GM18858 (cell line): Measurements from ENCODE around the gene EPN2.
"Not testable (repeated sequence)": the region's sequence is repeated elsewhere in the genome, so short reads cannot be mapped to it uniquely, and the experiment has no call there.

Experiments used
- ATAC-seq: cut with Tn5 transposase; IDR thresholded peaks from one replicate; pipeline ENCODE4 v1.9.1; 2021; ENCODE audit not compliant: unreplicated experiment

EPN2 gene

DNA sequence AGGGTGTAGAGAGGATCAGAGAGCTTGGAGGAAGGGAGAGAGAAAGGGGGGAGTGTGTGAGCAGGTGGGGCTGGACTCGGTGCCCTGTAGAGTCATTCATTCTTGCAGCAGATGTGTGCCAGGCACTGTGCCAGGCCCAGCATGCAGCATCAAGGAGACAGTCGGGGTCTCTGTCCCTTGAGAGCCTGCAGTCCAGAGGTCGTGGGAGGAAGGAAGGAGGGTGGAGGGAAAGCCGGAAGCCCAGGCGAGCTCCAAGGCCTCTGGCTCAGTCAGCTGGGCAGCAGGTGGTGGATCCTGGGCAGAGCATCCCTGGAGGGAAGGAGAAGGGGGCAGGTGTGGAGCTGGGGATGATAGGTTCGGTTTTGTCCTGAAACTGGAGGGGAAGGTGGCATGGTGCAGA lies 27.5 kb downstream of the EPN2 start:
- no peak for ATAC-seq

DNA sequence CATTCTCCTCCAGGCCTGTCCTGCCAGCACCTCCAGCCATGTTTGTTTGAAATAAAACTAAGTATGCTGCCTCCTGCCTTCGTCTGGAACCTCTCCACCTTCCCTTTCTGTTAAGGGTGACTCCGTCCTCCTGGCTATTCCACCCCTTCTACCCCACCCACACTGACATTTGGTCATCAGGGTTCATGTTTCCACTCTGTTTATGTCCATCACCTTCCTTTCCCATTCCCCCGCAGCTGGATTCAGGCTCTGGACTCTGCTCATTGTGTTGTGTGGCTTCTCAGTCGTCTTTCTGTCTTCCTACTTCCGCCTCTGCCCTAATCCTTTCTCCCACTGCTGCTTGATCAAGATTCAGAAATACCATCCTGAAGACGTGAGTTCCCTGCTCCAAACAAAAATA lies 28.6 kb downstream of the EPN2 start:
- ATAC-seq: no peak

DNA sequence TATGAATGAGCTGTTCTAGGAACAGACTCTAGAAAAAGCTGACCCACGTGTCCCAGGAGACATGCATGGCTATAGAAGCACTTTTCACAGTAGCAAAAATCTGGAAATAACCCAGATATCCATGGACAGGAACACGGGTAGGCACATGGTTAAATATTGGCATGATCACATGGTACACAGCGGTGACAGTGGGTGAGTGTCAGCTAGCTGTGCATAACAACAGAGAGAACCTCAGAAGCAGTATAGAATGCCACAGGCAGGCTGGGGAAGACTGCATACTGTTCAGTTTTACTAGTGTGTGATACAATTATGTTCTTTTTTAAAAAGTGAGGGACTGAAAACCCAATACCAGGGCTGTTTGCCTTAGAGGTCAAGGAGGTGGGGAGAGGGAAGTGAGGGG lies 31.4 kb downstream of the EPN2 start:
- no peak for ATAC-seq

DNA sequence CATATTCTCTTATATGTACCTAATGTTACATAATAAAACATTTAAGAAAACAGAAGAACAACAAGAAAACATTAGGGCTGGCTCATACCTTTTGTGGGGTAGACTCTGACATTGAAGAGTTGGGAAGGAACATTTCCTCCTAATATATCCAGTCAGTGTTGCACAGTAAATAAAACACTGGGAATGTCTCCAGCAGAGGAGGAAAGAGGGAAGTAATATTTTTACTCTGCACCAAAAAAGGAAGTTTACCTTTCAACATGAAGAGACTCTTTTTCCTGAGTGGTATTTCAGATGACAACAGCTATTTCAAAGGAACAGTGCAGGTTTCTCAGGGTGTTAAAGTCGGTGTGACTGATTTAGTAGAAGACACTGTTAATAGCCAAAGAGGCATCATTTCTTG lies 31.9 kb downstream of the EPN2 start:
- no peak for ATAC-seq

DNA sequence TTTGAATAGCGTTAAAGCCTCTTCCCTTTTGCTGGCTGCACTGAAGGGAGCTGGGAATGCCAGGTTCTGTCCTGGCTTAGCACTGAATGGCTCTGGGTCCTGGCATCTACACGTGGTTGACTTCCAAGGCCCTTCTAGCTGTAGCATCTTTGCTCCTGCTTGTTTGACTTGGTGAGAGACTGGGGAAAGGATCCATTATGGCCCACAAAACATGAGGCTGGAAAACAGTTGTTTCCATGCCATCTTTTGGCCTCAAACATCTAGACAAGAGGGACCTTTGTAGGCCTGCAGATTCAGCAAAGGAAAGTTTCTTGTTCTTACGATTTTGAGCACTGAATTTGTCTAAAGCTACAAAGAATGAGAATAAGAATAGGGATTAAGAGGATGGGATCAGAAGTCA lies 32.5 kb downstream of the EPN2 start:
- no peak for ATAC-seq

DNA sequence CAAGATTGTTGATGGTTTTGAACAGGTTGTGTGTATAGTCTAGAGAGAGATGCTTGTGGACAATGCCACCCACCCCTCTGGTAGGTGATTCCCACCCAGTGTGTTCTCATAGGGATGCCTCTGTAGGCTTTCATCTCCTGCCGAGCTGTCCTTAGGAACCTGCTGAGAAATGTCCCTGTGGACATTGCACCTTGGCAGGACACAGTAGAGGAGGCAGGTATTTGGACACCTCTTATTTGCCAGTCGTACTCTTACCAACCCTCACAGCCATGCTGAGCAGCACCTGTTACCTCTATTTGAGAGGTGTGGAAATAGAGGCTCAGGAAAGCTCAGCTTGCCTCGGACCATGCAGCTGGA lies 33.2 kb downstream of the EPN2 start:
- ATAC-seq: no peak

DNA sequence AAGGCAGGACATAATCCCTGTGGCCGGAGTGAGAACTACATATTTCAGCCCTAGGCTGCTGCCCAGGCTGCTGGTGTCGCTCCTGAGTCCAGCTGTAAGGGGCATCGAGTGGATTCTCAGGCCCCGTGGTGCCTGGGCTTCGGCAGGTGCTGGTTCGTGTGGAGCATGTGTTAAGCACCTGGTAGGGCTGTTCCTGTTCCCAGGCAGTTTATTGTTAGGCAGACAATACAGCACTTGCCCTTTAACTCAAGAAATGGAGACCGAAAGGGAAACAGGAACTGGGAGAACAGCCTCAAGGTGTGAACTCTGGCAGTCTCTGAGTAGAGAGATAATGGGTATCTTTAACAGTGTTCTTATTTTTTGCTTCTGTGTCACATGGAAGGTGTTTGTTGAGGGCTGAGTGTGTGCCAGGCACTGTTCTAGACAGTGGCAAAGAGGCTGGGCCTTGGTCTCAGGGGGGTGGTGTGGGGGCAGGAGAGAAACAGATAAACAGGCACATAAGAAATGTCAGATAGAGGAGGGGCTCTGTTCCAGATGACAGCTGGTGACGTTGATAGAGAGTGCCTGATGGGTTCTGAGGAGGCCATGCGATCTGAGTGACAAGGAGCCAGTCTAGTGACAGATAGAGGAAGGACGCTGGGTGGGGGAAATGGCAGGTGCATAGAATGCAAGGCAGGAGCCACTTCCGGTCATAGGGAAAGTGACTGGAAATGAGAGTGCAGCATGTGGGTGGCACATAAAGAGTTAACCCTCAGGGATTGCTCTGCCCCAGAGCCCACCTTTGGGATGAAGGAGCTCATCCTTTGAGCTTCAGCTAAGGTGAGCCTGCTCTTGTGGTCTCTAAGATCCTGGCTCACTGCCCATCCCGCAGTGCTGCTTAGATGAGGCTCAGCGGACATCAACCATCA lies 33.8 kb downstream of the EPN2 start:
- no peak for ATAC-seq

DNA sequence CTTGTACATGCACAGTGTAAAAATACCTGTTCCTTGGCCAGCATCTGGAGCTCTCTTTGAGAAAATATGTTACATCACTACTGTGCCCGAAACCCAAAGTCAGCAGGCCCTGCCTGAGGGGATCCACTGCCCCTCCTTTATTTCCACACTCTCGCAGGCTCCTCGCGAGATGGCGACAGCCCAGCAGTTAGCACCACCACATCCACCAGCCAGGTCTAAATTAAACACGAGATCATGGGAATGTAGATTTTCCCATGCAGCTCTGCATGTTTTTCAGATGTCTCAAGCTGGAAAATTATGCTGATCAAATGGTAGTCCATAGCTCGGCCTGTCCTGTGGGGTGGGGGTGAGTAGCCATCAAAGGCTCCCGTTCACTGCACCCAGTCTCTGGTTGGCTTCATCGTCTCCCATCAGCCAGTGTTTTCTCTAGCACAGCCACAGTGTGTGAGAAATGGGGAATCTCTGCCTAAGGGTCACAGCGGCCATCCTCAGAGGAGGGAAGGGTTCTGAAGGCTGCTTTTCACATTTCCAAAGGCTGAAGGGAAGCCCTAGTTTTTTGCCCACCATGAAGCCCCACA lies 34.7 kb downstream of the EPN2 start:
- no peak for ATAC-seq

DNA sequence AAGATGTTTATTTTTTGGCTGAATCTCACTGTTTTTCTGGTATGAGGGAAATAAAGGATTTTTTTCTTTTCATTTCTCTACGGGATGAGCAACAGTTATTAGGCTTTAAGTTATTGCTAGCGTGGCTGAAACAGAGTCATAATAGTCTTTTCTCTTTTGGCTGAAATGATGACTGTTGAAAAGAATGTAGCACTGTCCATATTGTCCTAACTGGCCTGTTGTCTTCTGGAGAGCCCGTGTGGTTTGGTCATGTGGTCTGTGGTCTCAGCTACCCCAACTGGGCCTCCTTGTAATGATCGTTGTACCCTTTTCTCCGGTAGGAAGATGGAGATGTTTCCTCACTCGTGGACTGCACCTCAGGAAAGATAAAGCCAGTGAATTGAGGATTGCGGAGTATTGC lies 36.6 kb downstream of the EPN2 start:
- ATAC-seq: no peak

DNA sequence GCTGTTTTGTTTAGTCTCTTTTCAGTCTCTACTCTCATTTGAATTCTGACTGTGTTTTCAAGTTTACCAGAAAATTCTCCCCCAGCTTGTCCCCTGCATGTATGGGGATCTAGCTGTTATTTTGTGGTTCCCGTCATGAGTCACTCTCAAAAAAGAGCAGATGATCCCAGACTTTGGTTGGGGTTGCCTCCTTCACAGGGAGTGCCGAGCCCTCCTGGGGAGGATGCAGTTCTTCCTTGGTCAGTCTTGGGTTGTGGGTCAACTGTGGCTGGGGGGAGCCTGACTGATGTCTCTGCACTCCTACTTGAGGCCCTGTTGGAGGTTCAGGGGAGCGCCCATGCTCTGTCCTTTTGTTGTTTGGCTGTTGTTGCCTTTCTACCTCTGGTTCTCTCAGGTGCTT lies 37.7 kb downstream of the EPN2 start:
- no peak for ATAC-seq

DNA sequence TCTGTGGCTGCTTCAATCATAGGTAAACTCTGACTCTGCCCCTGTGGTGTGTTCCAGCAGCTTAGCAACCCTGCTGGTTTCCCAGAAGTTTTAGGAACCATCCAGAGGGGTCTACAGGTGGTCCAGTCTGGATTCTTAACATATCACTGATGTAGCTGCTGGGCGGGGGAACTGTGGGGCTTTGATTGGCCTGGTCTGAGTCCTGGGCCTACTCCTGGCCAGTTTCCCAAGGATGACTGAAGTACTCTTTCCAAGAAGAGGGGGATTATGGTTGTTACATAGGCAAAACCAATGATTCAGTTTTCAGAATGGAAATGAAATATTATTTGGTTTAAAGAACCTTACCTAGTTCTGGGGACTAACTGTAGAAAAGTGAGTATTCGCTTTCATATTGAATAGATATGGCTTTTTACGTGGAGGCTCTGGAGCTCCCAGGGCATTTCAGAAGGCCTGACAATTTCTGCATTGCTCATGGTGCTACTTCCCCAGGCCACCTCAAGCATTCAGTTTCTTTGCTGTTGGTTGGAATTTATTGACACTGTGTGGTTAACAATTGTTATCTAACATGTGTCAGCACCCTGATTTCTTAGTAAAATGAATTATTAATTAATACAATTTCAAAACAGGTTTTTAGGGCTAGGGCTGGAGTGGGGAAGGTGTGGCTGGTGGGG lies 38.4 kb downstream of the EPN2 start:
- no peak for ATAC-seq

DNA sequence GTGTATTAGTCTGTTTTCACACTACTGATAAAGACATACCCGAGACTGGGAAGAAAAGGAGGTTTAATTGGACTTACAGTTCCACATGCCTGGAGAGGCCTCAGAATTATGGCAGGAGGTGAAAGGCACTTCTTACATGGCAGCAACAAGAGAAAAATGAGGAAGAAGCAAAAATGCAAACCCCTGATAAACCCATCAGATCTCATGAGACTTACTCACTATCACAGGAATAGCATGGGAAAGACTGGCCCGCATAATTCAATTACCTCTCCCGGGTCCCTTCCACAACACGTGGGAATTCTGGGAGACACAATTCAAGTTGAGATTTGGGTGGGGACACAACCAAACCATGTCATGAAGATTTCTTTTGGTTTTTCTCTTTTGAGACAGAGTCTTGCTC lies 41.1 kb downstream of the EPN2 start:
- not testable (repeated sequence) for ATAC-seq

DNA sequence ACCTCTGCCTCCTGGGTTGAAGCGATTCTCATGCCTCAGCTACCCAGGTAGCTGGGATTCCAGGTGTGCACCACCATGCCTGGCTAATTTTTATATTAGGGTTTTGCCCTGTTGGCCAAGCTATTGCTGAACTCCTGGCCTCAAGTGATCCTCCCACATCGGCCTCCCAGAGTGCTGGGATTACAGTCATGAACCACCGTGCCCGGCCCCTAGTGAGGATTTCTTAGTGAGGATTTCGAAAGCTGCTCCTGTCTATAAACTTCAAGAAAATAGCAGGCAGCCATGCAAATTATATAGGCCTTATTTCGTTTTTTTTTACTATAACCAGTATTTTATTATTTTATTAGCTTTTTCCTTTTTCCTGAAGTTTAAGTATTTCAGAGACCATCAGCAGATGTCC lies 41.6 kb downstream of the EPN2 start:
- no peak for ATAC-seq

DNA sequence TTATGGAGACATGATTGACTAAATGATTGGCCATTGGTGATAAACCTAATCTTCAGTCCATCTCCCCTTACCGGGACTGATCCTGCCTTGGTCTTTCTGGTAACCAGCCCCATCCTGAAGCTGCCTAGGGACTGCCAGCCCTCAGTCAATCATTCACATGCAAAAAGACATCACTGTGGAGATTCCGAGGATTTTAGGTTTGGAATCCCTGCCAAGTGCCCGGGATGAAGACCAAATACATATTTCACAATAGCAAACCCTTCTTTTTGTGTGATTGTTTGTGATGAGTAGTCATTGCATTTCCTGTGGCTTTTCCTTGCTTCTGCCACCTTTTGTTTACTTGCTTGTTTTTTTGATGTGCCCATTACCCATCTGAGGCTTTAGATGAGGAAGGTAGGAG lies 44.0 kb downstream of the EPN2 start:
- ATAC-seq: no peak

DNA sequence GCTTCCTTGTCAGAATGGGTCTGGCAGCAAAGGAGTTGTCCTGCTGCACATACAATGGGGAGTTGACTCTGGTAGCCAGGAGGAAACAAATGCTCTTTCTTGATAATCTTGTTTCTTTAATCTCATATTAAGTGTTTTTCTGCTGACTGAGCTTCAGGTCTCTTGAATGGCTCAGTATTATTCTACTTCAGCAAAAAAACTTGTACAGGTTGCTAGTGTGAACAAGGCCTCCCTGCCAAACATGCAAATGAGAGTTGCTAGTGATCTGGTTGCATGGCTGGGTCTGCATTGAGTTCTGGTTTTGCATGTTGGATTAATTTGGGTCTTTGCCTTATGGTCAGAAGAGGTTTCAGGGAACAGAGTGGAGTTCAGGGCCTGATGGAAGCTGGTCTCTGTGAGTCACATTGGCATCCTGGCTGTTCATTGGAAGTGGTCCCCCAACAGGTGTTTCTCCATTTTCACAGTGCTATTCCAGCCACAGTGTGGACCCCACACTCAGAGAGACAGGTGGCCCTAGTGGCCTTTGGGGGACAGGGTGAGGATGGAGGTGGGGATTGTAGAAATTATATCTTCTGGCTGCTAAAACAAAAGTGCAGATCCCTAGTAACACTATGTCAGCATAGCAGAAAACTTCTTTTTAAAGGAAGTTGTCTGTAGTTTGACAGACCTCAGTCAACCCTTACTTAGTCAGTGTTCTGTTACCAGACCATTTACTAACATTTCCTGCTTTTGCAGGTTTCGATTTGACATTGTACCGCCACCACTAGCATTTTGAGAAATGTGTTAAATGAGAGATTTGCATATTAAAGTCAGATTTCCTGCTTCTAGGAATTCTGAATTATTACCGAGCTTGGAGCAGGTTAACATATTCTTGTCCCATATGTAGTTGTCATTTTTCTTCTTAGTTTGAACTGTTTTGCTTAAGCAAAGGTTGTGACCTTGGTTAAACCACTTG lies 47.1 kb downstream of the EPN2 start:
- no peak for ATAC-seq

DNA sequence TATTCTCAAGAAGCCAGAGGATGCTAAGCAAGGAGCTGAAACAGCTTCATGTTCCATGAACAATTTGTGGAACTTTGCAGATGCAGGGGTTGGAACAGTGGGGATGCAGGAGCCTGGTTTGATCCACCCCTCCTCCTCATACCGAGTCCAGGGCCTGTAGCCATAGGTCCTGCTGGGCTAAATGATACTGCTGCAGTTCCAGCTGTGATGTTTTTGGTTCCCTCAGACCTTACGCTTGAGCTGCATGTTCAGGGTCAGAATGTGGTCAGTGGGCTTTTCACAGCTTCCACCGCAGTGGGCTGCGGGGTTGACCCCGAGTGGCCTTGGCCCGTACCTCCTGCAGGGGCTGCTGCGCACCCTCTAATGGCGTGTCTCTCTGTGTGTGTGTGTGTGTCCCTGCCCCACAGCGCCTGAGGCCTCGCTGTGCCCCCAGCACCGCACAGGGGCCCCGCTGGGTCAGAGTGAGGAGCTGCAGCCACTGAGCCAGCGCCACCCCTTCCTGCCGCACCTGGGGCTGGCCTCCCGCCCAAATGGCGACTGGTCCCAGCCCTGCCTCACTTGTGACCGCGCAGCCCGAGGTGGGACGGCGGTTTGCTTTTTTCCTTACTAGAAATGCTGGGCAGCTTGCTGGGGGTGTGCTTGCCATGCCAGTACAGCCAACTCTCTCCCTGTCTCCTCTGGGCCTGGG lies 48.2 kb downstream of the EPN2 start:
- no peak for ATAC-seq

DNA sequence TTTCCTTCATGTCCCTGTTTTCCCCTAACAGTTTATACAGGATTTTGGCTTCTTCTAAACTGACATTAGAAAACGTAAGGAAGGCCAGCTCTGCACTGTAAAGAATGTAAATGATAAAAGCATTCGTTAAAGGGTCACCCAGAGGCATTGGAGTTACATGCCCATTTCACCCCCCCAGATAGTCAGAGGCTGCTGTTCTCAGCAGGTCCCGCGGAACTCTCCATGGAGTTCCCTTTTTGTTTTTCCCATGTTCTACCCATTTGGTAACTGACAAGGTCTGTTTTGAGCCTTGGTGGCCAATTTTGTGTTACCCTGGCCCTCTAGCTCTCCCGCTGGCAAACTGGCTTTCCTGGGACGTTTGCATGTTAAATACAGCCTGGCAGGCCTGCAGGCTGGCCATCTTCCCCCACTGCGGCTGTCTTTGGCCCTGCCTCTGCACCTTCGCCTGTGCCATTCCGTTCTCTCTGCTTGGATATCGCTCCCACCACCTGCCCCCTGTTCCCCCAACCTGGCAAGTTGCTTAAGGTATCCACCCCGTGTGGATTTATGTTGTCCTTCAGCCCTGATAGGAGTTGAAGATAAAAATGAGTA lies 49.7 kb downstream of the EPN2 start:
- no peak for ATAC-seq

DNA sequence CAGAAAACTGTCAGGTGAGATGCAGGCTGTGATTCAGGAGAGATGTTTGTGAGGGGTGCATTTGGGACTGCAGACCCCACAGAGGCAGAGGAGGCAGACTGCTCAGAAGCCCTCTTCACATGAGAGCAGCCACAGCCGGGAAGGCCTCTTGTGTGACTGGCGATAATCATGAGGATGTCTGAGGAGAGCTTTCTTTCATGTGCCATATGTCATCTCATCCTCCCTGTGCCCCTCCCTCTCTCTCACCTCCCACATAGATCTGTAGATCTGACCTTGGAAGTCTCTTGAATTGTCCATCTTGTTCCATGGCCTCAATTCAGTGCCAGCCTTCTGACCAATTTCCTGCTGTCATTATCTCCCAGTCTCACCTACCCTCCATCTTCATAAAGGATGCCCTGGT lies 50.5 kb downstream of the EPN2 start:
- no peak for ATAC-seq

DNA sequence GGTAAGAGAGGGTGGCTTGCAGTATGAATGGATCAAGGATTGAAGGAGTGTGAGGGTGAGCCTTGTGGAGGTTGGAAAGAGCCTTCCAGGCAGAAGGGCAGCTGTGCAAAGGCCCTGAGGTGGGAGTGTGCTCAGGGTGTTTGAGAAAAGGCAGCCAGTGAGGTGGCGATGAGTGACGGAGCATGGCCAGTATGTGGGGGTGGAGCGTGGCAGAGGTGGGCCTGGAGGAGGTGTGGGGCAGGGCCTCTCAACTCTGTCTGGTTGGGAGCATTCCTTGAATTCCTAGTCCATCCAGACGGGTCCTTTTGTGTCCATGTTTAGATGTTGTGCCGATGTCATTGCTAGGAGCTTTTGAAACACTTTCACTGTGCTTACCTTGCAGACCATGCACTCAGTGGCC lies 51.3 kb downstream of the EPN2 start:
- no peak for ATAC-seq

DNA sequence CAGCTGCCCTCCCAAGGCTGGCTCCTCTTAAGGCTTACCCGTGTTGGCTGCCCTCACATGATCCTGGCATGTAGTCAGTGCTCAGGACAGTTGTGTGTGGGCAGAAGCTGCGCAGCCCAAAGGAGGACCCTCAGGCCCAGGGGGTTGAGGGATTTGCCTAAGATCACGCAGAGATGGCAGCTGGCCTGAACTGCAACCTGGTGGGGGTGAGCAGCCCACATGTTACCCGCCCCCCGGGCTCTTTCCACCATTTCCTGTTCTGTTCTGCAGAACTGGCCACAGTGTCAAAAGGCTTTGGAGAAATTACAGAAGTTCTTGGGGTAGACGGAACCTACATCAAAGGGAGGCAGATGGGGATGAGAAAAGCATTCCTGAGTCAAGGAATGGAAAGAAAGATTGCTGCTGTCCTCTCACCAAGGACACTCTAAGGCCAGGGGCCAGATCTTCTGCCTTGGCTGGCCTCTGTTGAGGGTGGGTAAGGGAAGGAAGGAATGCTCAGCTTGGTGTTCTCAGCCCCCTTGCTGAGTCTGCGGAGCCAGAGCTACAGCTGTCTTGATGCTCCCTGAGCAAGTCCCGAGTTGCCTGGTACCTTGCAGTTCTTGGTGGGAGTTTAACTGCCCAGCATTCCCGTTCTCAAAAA lies 53.0 kb downstream of the EPN2 start:
- ATAC-seq: no peak
